Measurements from ENCODE around the gene FBXL14. TPM values are rescaled to one million over a fixed set of nuclear protein-coding genes. Genes with fewer than 3 reads are reported as not detected.

The FBXL14 gene
- total and polyA plus RNA-seq, 7 donors = 2.9 to 13.8 (median 5.2) TPM

DNA sequence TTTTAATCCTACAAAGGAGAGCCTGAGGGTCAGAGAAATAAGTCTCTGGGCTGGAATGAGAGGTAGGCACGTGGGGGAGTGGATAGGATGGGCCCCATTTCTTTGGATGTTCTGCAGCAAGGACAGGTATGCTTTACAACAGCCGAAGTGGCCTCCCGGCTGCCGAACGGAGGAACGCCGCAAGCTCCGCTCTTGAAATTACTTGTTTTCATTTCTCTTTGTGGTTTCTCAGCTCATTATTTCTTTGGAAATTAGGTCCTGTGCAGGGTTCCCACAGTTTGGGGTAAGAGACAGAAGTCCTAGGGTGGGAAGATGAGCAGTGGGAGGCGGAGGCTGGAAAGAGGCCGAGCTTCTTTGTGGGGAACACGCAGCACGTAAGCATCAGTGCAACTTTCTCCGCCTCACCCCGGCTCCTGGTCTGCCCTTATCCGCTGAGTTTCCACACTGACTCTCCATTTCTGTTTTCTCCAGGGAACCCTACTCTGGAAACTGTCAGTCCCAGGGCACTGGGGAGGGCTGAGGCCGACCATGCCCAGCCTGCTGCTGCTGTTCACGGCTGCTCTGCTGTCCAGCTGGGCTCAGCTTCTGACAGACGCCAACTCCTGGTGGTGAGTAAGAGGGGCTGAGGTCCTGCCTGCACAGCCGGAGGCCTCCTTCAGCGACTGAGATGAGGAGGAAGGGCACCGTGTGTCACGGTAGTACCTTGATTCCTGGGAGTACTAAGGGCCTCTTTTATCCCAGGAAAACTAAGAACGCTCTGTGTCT lies 36.6 kb upstream of the FBXL14 start:
- peak in 1 of 4 donors; percentile 23 for ATAC-seq

GRCh38 chr12:1630133-1630826 lies 35.9 kb upstream of the FBXL14 start:
- TF ChIP-seq, protein P1, sequence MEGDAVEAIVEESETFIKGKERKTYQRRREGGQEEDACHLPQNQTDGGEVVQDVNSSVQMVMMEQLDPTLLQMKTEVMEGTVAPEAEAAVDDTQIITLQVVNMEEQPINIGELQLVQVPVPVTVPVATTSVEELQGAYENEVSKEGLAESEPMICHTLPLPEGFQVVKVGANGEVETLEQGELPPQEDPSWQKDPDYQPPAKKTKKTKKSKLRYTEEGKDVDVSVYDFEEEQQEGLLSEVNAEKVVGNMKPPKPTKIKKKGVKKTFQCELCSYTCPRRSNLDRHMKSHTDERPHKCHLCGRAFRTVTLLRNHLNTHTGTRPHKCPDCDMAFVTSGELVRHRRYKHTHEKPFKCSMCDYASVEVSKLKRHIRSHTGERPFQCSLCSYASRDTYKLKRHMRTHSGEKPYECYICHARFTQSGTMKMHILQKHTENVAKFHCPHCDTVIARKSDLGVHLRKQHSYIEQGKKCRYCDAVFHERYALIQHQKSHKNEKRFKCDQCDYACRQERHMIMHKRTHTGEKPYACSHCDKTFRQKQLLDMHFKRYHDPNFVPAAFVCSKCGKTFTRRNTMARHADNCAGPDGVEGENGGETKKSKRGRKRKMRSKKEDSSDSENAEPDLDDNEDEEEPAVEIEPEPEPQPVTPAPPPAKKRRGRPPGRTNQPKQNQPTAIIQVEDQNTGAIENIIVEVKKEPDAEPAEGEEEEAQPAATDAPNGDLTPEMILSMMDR (IDR thresholded peaks at IDR 0.05) = peak; percentile 26
- Histone ChIP-seq H3K27me3 (ENCODE audit: insufficient read depth in 3 of 3, low read length in 2 of 3) (peaks cover 0 to 41% (median 20%) of the 10 kb centered on the region in 3 donors), H3K4me3 (peak overlapping the region; percentile 61), H3K4me1 (peaks cover 13% of the 10 kb centered on the region), H3K9me3 (no peaks in the 10 kb centered on the region), H3K27ac (no peak overlapping the region), H3K36me3 (ENCODE audit: insufficient read depth in 1 of 2, low read depth in 1 of 2) (no peaks in the 10 kb centered on the region)
- 2 to 3% (median 2%) methylated on average over 53 to 58 of the region's 58 CpGs for WGBS, 3 donors
- ATAC-seq (peak; percentile 56 to 69 (median 65)), DNase-seq (peak; percentile 56 to 68)
- intact Hi-C loops (cut with DNase I) = no loop called here

More for the DNA sequence above, 36.6 kb upstream of the FBXL14 start:
- WGBS, 3 donors = 38 to 46% (median 39%) methylated on average over 23 of the region's 23 CpGs
- no peaks in the 10 kb centered on the region for H3K9me3 ChIP-seq
- H3K4me1 ChIP-seq = peaks cover 13% of the 10 kb centered on the region
- H3K27ac ChIP-seq = no peak overlapping the region
- peak in 1 of 2 donors; percentile 50 for DNase-seq
- H3K4me3 ChIP-seq = peak overlapping the region; percentile 61
- no peaks in the 10 kb centered on the region for H3K36me3 ChIP-seq (ENCODE audit: insufficient read depth in 1 of 2, low read depth in 1 of 2)
- intact Hi-C loops (cut with DNase I) = no loop called here
- peaks cover 0 to 41% (median 20%) of the 10 kb centered on the region in 3 donors for H3K27me3 ChIP-seq (ENCODE audit: insufficient read depth in 3 of 3, low read length in 2 of 3)
- TF ChIP-seq, protein P1 (IDR thresholded peaks at IDR 0.05) = no peak

- WGBS, 3 donors = 5 to 9% (median 7%) methylated on average over 27 to 32 of the region's 32 CpGs
- H3K36me3 ChIP-seq (ENCODE audit: insufficient read depth in 1 of 2, low read depth in 1 of 2) = no peaks in the 10 kb centered on the region
- H3K27ac ChIP-seq = no peak overlapping the region
- intact Hi-C loops (cut with DNase I) = no loop called here
- peak in 2 of 4 donors; percentile 5 to 12 for ATAC-seq
- no peak for DNase-seq
- H3K9me3 ChIP-seq = no peaks in the 10 kb centered on the region
- H3K4me1 ChIP-seq = peaks cover 13% of the 10 kb centered on the region
- TF ChIP-seq, protein P1 (IDR thresholded peaks at IDR 0.05) = no peak
- peak overlapping the region; percentile 61 for H3K4me3 ChIP-seq
- H3K27me3 ChIP-seq (ENCODE audit: insufficient read depth in 3 of 3, low read length in 2 of 3) = peaks cover 0 to 41% (median 20%) of the 10 kb centered on the region in 3 donors
Measured at GRCh38 chr12:1629338-1630132, 35.2 kb upstream of the FBXL14 start.

DNA sequence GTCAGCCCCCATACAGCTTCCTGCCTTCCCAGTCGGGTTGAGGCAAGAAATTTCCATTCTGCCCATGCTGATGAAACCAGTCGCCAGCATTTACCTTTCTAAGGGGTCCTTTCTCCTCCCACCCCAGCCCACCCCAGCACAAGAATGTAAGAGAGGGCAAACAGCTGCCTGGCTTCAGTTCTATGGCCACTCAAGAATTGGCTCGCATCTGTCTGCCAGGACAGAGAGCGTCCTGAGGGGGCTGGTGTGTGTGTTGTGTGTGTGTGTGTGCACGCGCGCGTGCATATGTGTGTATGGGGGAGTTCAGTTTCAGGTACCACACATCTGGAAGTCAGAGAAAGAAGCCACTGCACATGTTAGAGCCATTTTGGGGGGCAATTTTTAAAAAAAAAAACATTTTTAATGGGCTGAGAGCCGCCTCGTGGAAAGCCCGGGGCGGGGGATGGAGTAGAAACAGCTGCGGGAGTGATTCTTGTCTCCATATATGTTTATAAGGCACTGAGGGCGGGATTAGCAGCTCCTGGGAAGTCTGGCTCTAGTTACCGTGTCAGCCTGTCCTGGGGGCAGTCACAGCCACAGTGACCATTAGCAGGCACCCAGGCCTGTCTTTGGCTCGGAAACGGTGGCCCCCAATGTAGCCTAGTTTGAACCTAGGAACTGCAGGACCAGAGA lies 34.4 kb upstream of the FBXL14 start, which contains the start of gene WNT5B:
WNT5B (plus strand) TSS at position 566 of the 672 bp plus-strand sequence. CDS start 2,124 bp downstream, outside the sequence.
- 49 to 60% (median 59%) methylated on average over 17 of the region's 17 CpGs for WGBS, 3 donors
- Histone ChIP-seq H3K27me3 (ENCODE audit: insufficient read depth in 3 of 3, low read length in 2 of 3) (peaks cover 0 to 39% (median 20%) of the 10 kb centered on the region in 3 donors), H3K4me1 (peaks cover 13% of the 10 kb centered on the region), H3K4me3 (peak within 1 kb of the TSS; percentile 61), H3K36me3 (ENCODE audit: insufficient read depth in 1 of 2, low read depth in 1 of 2) (no peaks in the 10 kb centered on the region), H3K9me3 (no peaks in the 10 kb centered on the region), H3K27ac (no peak within 1 kb of the TSS)
- DNase-seq (no peak), ATAC-seq (no peak)
- intact Hi-C loops (cut with DNase I) = no loop called here
- TF ChIP-seq, protein P1 (IDR thresholded peaks at IDR 0.05) = no peak

All from psoas muscle (tissue), 8 donors.